Stimulated activated CD8-positive, alpha-beta memory T cell treated with anti-CD3 and anti-CD28 coated beads, Interleukin-12 subunit alpha, Interleukin-12 subunit beta, amount 100 ng/mL, for 4 hours (primary cell): ENCODE data around the gene PRR33.
"Not testable (repeated sequence)": the region's sequence is repeated elsewhere in the genome, so short reads cannot be mapped to it uniquely, and the experiment has no call there.

Experiments
- DNase-seq: peaks from one replicate; pipeline ENCODE4 v3.0.0-alpha.2; 2020; ENCODE audit warnings: low read depth

Gene PRR33

GRCh38 chr11:1891831-1892115 is at the start of gene PRR33:
PRR33 (minus strand) TSS chr11:1891895; CDS start chr11:1890584, 1,311 bp downstream.
- no peak for DNase-seq

DNA sequence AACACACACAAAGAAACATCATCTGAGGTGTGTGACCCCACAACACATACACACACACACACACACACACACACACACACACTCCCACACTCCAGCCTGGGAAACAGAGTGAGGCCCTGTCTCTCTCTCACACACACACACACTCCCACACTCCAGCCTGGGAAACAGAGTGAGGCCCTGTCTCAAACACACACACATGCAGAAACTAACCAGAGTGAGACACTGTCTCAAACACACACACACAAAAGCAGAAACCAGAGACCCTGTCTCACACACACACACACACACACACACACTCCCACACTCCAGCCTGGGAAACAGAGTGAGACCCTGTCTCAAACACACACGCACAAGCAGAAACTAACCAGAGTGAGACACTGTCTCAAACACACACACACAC is 48.1 kb upstream of the PRR33 start:
- not testable (repeated sequence) for DNase-seq

DNA sequence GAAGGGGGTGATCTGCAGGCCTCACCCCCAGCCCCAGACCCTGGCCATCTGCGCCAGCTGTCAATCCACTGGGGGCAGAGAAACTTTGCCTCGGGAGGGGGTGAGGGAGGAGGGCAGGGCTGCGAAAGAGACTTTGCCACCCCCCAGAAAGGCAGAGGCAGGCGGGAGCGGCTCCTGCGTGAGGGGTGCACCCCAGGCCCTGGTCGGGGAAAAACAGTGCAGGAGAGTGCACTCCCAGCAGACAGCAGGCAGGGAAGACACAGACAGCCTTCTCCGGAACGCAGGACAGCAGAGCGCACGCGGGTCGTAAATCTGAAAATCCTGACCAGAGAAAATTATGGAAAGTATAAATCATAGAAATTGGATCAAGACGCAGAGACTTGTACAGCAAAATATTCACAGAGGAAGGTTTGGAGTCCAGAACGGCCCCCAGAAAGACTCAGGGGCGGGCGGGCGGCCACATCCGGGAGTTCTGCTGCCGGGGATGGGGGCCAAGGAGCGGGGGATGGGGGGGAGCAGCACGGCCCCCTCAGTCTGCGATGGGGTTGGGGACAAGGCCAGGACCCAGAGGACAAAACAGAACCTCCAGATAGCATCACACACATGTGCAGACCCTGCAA is 47.4 kb upstream of the PRR33 start:
- DNase-seq = no peak

DNA sequence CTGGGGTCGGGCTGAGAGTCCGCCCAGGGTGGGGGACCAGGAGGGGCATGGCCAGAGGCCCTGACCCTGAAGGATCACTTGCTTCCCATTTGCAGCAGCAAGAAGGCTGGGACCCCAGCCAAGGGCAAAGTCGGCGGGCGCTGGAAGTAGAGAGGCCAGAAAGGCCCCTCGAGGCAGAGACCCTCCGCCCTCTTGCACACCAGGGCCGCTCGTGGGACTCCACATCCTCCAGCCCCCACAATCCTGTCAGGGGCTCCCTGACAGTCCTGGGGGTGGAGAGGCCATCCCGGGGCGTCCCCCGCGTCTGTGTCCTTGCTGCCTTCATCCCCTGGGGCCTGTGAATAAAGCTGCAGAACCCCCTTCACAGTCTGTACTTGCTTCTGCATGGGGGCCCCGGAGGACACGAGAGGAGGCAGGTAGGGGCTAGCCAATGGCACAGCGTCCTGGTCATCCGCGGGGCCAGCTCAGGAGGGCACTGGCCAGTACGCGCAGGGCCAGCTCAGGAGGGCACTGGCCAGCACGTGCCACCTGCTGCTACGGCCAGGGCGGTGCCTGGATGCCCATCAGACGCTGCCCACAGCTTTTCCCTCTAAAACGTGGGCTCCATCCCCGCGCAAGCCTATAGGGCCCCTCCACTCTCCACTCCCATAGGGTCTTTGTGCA is 46.8 kb upstream of the PRR33 start:
- no peak for DNase-seq

DNA sequence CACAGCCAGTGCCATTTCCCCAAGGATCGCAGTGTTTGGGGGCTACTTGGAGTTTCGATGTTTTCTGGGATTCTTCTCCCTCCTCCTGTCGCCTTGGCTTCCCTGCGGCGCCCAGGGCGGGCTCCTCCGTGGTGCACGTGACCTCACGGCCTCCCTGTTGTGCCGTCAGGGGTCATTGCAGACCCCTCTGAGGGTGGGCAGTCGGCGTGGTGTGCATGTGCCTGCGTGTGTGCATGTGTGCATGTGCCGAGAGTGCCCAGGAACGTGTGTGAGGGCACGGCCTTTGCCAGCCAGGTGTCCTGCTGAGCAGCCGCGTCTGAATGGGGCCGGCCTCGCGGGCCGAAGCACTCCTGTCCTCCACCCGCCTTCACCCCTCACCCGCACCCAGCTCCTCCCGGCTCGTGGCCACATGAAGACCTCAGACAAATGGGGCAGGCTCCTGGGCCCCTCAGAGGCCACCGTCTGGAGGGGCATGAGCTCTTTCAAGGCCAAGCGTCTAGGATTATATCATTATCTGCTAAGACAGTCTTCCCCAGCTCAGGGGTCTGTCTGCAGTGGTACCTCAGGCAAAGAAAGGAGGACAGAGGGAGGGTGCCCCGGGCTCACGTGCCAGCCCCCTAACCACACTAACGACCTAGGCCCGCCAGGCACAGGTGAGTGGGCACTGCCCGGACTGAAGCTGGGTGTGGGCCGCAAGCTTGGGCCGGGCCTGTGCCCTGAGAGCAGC is 46.1 kb upstream of the PRR33 start:
- DNase-seq = no peak

DNA sequence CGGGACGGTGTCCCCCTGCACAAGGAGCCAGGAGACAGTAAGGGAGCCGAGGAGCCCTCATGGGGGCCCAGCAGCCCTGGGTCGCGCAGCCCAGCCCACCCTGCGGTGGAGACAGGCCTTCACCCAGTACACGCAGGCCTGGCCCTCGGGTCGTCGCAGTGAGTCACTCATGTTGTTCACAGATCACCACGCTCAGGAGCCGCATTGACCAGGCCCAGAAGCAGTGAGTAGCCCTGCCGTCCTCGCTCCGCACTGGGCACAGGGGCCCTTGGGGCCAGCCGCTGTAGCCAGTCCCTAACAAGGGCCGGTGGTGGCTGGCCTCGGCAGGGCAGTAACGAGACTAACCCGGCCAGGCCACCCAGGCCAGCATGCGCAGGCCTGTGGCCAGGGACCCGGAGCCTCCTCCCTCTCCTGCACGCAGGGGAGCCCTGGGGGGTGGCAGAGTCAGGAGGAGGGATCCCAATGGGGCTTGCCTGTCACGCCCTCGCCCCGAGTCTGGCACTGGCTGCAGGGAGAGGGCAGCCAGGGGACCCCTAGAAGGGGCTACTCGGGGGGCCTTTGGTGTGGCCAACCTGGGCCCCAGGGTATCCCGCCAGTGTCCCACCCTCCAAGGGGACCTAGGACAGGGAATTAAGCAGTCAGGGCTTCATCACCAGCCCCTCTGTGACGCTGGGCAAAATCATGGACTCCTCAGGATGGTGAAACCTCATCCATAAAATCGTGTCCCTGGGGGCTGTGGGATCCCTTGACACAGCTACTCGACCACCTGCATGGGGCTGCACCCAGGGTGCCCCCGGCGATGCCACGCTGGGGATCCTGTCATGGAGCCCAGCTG is 45.3 kb upstream of the PRR33 start:
- no peak for DNase-seq

DNA sequence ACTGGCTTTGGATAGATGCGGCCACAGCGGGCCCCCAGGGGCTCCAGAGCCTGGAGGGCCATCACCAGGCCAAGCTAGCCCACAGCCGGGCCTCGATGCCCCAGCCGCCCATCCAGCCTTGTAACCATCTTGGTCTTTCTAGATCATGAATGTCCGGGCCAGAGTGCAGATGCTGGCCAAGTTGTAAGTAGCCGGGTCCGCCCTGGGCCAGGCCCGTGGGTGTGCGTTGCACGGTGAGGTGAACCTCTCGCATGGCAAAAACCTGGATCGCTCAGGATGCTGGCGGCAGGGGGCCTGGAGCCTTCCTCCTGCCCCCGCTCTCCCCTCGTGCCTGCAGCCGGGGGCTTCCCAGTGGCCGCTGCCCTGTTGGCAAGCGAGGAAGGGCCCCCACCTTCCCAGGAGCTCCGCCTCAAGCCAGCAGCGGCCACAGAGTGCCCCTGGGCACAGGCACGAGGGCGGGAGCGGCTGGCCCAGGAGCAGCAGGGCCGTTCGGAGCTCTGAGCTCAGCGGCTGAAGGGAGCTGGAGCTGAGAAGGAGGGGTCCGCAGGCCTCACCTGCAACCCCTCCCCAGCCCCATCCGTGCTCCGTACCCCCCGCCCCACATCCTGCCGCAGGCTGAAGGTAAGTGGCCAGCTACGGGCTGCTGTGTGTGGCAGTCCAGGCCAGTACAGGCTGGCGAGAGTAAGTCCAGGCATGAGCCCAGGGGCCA is 44.5 kb upstream of the PRR33 start:
- no peak for DNase-seq

DNA sequence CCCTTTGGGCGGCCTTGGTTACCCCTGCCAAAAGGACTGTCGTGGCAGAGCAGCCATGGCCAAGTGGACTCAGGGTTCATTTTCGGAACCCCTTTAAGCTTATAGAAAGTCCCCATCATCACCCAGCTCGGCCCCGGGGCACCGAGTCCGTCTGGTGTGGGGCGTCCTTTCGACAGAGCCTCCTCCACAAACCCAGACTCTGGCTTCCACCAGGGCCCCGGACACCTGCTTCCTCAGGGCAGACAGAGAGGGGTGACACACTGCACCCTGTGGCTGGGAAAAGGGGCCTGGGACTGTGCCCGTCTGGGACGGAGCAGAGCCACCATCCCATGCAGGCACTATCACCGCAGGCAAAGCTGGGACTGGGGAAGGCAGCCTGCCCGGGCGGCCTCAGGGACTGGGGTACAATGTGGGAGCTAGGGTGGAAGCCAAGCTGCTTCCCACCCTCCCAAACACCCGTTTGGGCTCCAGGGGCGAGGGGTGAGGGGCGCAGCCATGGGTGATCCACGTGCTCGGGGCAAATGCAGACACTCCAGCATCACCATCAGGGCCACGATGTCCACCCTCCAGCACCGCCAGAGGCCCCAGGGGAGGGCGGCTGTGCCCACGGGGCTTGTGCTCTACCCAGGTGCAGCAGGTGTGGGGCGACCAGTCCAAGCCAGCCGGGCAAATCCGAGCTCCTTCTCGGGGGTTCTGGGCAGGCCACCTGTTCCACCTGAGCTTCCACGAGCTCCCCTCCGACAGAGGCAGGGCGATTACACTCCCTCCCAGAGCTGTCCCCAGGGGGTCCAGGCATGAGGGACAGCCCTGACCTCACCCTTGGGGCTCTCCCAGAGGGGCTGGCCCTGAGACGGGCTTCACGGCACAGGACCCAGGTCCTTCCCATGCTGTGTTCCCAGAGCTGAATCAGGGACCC is 43.7 kb upstream of the PRR33 start:
- no peak for DNase-seq

- no peak for DNase-seq
Observed at GRCh38 chr11:1934335-1935155, 42.9 kb upstream of the PRR33 start.

DNA sequence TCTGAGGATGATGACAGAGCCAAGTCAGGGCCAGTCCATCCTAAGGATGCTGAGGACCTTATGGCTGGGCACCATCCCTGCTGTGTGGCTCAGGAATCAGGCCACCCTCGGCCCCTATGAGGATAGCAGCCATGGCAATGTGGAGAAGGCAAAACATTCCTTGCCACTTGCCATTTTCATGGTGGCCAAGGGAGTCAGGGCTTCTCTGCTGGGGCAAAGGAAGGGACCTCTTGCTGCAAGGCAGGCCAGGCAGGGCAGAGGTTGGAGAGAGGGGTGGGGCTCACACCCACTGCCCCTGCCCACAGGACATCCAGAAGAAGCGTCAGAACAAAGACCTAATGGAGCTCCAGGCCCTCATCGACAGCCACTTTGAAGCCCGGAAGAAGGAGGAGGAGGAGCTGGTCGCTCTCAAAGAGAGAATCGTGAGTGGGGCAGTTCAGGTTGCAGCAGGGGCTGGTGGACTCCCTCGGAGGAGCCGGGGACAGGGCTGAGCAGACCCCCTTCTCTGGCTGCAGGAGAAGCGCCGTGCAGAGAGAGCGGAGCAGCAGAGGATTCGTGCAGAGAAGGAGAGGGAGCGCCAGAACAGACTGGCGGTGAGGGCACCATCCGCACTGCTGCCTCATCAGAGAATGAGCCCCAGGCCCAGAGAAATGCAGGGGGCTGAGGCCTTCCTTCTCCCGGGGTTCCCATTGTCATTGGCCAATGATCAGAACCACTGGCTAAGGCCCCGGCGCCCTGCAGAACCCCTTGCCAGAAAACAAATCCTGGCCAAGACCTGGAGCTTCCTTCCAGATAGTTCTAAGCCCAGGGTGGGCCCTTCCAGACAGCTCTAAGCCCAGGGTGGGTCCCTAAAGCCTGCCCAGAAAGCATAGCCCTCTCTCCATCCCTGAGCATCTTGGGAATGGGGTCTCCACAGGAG is 42.0 kb upstream of the PRR33 start:
- DNase-seq = no peak

GRCh38 chr11:1932681-1933080 is 41.0 kb upstream of the PRR33 start:
- no peak for DNase-seq

GRCh38 chr11:1932105-1932480 is 40.4 kb upstream of the PRR33 start:
- DNase-seq = no peak

- no peak for DNase-seq
Observed at GRCh38 chr11:1931341-1932104, 39.8 kb upstream of the PRR33 start.

- no peak for DNase-seq
Observed at GRCh38 chr11:1930462-1930830, 38.8 kb upstream of the PRR33 start.

DNA sequence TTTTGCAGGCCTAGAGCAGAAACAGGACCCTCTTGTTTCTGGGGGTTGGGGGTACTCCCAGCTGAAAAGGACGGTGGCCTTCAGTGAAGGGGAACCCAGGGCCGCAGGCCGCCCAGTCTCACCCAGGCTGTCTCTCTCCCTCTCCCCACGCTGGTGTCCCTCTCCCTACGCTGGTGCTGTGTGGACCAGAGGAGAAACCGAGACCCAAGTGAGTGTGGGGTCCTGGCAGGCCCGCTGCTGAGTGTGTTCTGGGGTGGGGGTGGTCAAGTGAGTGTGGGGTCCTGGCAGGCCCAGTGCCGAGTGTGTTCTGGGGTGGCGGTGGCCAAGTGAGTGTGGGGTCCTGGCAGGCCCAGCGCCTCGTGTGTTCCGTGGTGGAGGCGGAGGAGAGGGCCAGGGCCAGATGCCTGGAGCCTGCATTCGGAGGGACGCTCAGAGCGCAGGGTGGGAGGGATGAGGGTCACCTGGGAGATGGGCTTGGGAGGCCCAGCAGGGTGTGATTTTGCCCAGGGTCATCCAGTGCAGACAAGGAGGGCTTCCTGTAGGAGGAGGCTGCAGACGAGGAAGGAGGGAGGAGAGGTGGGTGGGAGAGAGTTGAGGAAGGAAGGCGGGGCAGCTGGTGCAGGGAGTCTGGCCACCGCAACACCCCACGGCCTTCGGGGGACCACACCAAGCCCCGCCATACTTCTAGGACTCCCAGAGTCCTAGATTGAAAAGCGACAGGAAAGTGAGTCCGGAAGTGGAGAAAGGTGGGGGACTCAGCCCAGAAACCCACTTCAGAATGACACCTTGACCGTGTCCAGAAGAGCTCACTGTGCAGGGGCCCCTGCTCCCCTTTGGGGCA is 38.1 kb upstream of the PRR33 start:
- DNase-seq = no peak

DNA sequence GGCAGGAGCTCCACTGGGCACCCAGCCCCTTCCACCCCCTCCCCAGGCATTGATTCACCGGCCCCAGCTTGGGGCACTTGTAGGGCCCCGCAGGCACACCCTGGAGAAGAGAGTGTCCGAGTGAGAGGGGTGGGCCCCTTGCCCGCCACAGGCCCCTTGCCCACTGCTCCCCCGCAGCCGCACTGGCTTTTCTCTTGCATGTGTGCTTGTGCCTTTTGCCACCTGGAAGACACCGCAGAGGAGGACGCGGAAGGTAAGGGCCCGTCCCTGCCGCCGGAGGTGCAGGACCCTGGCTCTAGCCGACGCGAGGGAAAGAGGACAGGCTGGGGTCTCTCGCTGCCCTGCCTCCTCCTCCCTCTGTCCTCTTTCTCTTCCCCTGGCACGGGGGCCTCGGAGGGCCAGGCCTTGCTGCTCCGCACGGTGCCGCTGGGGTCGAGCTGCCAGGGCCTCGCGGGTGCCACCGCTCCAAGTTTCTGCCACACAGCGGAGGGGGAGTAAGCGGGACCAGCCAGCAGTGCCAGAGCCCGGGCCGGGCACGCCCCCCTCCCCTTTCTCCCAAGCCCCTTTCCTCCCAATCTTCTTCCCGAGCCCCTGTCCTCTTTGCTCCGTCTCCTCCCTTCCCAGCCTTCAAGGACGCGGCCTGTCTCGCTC is 37.3 kb upstream of the PRR33 start:
- no peak for DNase-seq

DNA sequence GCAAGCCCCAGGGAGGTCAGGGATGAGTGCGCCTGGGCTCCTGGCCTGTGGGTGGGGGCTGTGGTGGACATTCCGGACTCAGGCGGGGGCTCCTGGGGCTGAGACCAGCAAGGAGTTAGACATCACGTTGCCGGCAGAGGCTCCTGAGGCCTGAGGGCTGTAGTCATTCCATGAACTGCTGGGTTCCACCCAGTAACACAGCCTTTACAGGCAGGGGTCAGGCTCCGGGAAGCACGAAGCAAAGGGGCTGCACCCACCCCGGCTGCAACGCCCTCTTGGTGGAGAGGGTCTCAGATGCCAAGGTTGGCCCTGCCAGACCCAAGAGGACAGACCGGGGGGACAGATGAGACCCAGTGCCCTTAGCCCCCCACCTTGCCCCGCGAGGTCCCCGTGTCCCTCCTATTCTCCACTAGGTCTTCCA is 36.8 kb upstream of the PRR33 start:
- DNase-seq = no peak
